Measurements from ENCODE around the gene TMEM30A.

TMEM30A gene

GRCh38 chr6:75233092-75233615 lies 51.4 kb downstream of the TMEM30A start:
- no peaks in the 10 kb centered on the region for H3K79me2 ChIP-seq (ENCODE audit: insufficient read depth, low read length)
- H3K27me3 ChIP-seq (ENCODE audit: low read length) = no peaks in the 10 kb centered on the region
- no peak overlapping the region for H2AFZ ChIP-seq (ENCODE audit: low read depth, low read length, severe bottlenecking)
- 0 out of 2 replicates have a peak, but pooled peaks cover 11% of the 10 kb centered on the region for H3F3A ChIP-seq (ENCODE audit: insufficient read depth)
- no peaks in the 10 kb centered on the region for H3K9me2 ChIP-seq (replicated peaks; ENCODE audit: insufficient read depth, low read length)
- H3K9me3 ChIP-seq (ENCODE audit: insufficient read depth, low read length) = no peaks in the 10 kb centered on the region
- TF ChIP-seq EZH2phosphoT487 (conservative IDR thresholded peaks at IDR 0.05; ENCODE audit: low read length) (no peak), CTCF (IDR thresholded peaks at IDR 0.05; ENCODE audit: insufficient read depth, low read length, poor library complexity, severe bottlenecking) (no peak)
- H3K27ac ChIP-seq (ENCODE audit: low read depth, low read length) = no peak overlapping the region
- peaks cover 10% of the 10 kb centered on the region; the same call in 1 of the 2 replicates for H3K36me3 ChIP-seq (ENCODE audit: low read length)
- no peak overlapping the region for H3K4me2 ChIP-seq (ENCODE audit: low read depth, low read length, poor library complexity, severe bottlenecking)
- H3K9ac ChIP-seq (ENCODE audit: low read length) = no peak overlapping the region
- no peaks in the 10 kb centered on the region for H4K20me1 ChIP-seq (ENCODE audit: low read depth, low read length)
- H3K4me3 ChIP-seq (ENCODE audit: insufficient read depth, low read length, poor library complexity, severe bottlenecking) = no peak overlapping the region

- no peaks in the 10 kb centered on the region for H3K9me3 ChIP-seq (ENCODE audit: insufficient read depth, low read length)
- H3K79me2 ChIP-seq (ENCODE audit: insufficient read depth, low read length) = no peaks in the 10 kb centered on the region
- H3F3A ChIP-seq (ENCODE audit: insufficient read depth) = 0 out of 2 replicates have a peak, but pooled peaks cover 3% of the 10 kb centered on the region
- H3K4me2 ChIP-seq (ENCODE audit: low read depth, low read length, poor library complexity, severe bottlenecking) = no peak overlapping the region
- no peaks in the 10 kb centered on the region for H3K9me2 ChIP-seq (replicated peaks; ENCODE audit: insufficient read depth, low read length)
- TF ChIP-seq EZH2phosphoT487 (conservative IDR thresholded peaks at IDR 0.05; ENCODE audit: low read length) (no peak), CTCF (IDR thresholded peaks at IDR 0.05; ENCODE audit: insufficient read depth, low read length, poor library complexity, severe bottlenecking) (no peak)
- no peaks in the 10 kb centered on the region for H4K20me1 ChIP-seq (ENCODE audit: low read depth, low read length)
- no peaks in the 10 kb centered on the region for H3K36me3 ChIP-seq (ENCODE audit: low read length)
- no peak overlapping the region for H3K27ac ChIP-seq (ENCODE audit: low read depth, low read length)
- H2AFZ ChIP-seq (ENCODE audit: low read depth, low read length, severe bottlenecking) = no peak overlapping the region
- H3K9ac ChIP-seq (ENCODE audit: low read length) = no peak overlapping the region
- H3K27me3 ChIP-seq (ENCODE audit: low read length) = no peaks in the 10 kb centered on the region
- no peak overlapping the region for H3K4me3 ChIP-seq (ENCODE audit: insufficient read depth, low read length, poor library complexity, severe bottlenecking)
Observed at GRCh38 chr6:75230484-75231325, 53.9 kb downstream of the TMEM30A start.

GRCh38 chr6:75224303-75224926 lies 60.2 kb downstream of the TMEM30A start:
- H3K9me3 ChIP-seq (ENCODE audit: insufficient read depth, low read length) = no peaks in the 10 kb centered on the region
- no peak overlapping the region for H2AFZ ChIP-seq (ENCODE audit: low read depth, low read length, severe bottlenecking)
- no peak for TF ChIP-seq EZH2phosphoT487 (conservative IDR thresholded peaks at IDR 0.05; ENCODE audit: low read length)
- no peak for TF ChIP-seq CTCF (IDR thresholded peaks at IDR 0.05; ENCODE audit: insufficient read depth, low read length, poor library complexity, severe bottlenecking)
- no peaks in the 10 kb centered on the region for H3K79me2 ChIP-seq (ENCODE audit: insufficient read depth, low read length)
- no peak overlapping the region for H3K4me2 ChIP-seq (ENCODE audit: low read depth, low read length, poor library complexity, severe bottlenecking)
- no peak overlapping the region for H3K4me3 ChIP-seq (ENCODE audit: insufficient read depth, low read length, poor library complexity, severe bottlenecking)
- no peaks in the 10 kb centered on the region for H3K9me2 ChIP-seq (replicated peaks; ENCODE audit: insufficient read depth, low read length)
- H3K27me3 ChIP-seq (ENCODE audit: low read length) = no peaks in the 10 kb centered on the region
- H3K36me3 ChIP-seq (ENCODE audit: low read length) = no peaks in the 10 kb centered on the region
- H3F3A ChIP-seq (ENCODE audit: insufficient read depth) = no peaks in the 10 kb centered on the region
- H4K20me1 ChIP-seq (ENCODE audit: low read depth, low read length) = no peaks in the 10 kb centered on the region
- no peak overlapping the region for H3K27ac ChIP-seq (ENCODE audit: low read depth, low read length)
- H3K9ac ChIP-seq (ENCODE audit: low read length) = no peak overlapping the region
